RWPE2 (cell line): ENCODE measurements around the gene MROH8.
A peak's percentile ranks its signal among the peaks of the same experiment; 100 is the strongest.

Experiments
- ATAC-seq: fragments of 200-7000 bp; cut with Tn5 transposase; 3 replicates; pipeline ENCODE4 v1.9.1; 2021; ENCODE audit warnings: low read depth
- DNase-seq: peaks from one replicate; pipeline ENCODE4 v3.0.0-alpha.2; 2020; ENCODE audit warnings: low spot score
- H3K27ac ChIP-seq: fragments of 450-650 bp; 2 replicates; pipeline ENCODE4 v1.5.1; 2017; ENCODE audit warnings: mild to moderate bottlenecking; ENCODE audit not compliant: poor library complexity, severe bottlenecking
- H3K27me3 ChIP-seq: fragments of 250-450 bp; sonication (Bioruptor Pico); 2 replicates; pipeline ENCODE4 v1.5.1; 2021; ENCODE audit warnings: mild to moderate bottlenecking, moderate library complexity; ENCODE audit not compliant: insufficient read depth, poor library complexity, severe bottlenecking
- H3K36me3 ChIP-seq: fragments of 250-450 bp; sonication (Bioruptor Pico); 2 replicates; pipeline ENCODE4 v1.5.1; 2020; ENCODE audit warnings: low read depth, mild to moderate bottlenecking, moderate library complexity
- H3K4me1 ChIP-seq: fragments of 250-450 bp; sonication (Bioruptor Pico); 2 replicates; pipeline ENCODE4 v1.5.1; 2021; ENCODE audit warnings: mild to moderate bottlenecking, moderate library complexity; ENCODE audit not compliant: insufficient read depth, poor library complexity, severe bottlenecking
- H3K4me3 ChIP-seq: fragments of 250-450 bp; sonication (Bioruptor Pico); 2 replicates; pipeline ENCODE4 v1.5.1; 2021; ENCODE audit warnings: mild to moderate bottlenecking, moderate library complexity; ENCODE audit not compliant: severe bottlenecking
- H3K9me3 ChIP-seq: fragments of 250-450 bp; sonication (Bioruptor Pico); 2 replicates; pipeline ENCODE4 v1.5.1; 2021; ENCODE audit warnings: mild to moderate bottlenecking, moderate library complexity; ENCODE audit not compliant: severe bottlenecking
- TF ChIP-seq, protein P1 (sequence below): fragments of 450-650 bp; IDR thresholded peaks from one replicate; pipeline ENCODE4 v1.5.1; 2017; ENCODE audit warnings: mild to moderate bottlenecking, moderate library complexity; ENCODE audit not compliant: poor library complexity, severe bottlenecking

Gene MROH8

GRCh38 chr20:37053230-37053950 is 126.0 kb downstream of the MROH8 start:
- Histone ChIP-seq H3K9me3 (no peaks in the 10 kb centered on the region), H3K4me3 (no peak overlapping the region), H3K36me3 (peaks cover 91% of the 10 kb centered on the region), H3K27me3 (no peaks in the 10 kb centered on the region), H3K27ac (no peak overlapping the region), H3K4me1 (no peaks in the 10 kb centered on the region)
- TF ChIP-seq, protein P1, sequence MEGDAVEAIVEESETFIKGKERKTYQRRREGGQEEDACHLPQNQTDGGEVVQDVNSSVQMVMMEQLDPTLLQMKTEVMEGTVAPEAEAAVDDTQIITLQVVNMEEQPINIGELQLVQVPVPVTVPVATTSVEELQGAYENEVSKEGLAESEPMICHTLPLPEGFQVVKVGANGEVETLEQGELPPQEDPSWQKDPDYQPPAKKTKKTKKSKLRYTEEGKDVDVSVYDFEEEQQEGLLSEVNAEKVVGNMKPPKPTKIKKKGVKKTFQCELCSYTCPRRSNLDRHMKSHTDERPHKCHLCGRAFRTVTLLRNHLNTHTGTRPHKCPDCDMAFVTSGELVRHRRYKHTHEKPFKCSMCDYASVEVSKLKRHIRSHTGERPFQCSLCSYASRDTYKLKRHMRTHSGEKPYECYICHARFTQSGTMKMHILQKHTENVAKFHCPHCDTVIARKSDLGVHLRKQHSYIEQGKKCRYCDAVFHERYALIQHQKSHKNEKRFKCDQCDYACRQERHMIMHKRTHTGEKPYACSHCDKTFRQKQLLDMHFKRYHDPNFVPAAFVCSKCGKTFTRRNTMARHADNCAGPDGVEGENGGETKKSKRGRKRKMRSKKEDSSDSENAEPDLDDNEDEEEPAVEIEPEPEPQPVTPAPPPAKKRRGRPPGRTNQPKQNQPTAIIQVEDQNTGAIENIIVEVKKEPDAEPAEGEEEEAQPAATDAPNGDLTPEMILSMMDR, result no peak
- DNase-seq (no peak), ATAC-seq (peak; percentile 27; the same call in 2 of the 3 replicates)
